MG63 (cell line): ENCODE measurements around the gene PPP1R10. TPM values are rescaled to one million over a fixed set of nuclear protein-coding genes. Genes with fewer than 3 reads are reported as not detected.
"Not testable (repeated sequence)": the region's sequence is repeated elsewhere in the genome, so short reads cannot be mapped to it uniquely, and the experiment has no call there.

Experiments used
- DNase-seq: peaks from one replicate; pipeline ENCODE4 v3.0.0-alpha.2; 2020
- H3K27me3 ChIP-seq: fragments of 250-450 bp; sonication (Bioruptor Pico); 2 replicates; pipeline ENCODE4 v1.5.1; 2020; ENCODE audit warnings: mild to moderate bottlenecking, moderate library complexity
- H3K36me3 ChIP-seq: fragments of 250-450 bp; sonication (Bioruptor Pico); 2 replicates; pipeline ENCODE4 v1.5.1; 2020; ENCODE audit warnings: mild to moderate bottlenecking, moderate library complexity
- H3K4me3 ChIP-seq: fragments of 250-450 bp; sonication (Bioruptor Pico); 2 replicates; pipeline ENCODE4 v1.5.1; 2020; ENCODE audit warnings: mild to moderate bottlenecking, moderate library complexity
- H3K9me3 ChIP-seq: fragments of 250-450 bp; sonication (Bioruptor Pico); 2 replicates; pipeline ENCODE4 v1.5.1; 2020; ENCODE audit warnings: mild to moderate bottlenecking, moderate library complexity
- total RNA-seq: library from RNA; depleted of rRNA; stranded (reverse); fragments of >200 nt; shearing (Covaris generic); gene quantifications from 2 replicates; pipeline ENCODE4 v1.2.3, GENCODE V29; 2014; ENCODE audit warnings: low replicate concordance; rRNA removed

Gene PPP1R10
- 3.9 and 6.7 TPM in 2 replicates for total RNA-seq

DNA sequence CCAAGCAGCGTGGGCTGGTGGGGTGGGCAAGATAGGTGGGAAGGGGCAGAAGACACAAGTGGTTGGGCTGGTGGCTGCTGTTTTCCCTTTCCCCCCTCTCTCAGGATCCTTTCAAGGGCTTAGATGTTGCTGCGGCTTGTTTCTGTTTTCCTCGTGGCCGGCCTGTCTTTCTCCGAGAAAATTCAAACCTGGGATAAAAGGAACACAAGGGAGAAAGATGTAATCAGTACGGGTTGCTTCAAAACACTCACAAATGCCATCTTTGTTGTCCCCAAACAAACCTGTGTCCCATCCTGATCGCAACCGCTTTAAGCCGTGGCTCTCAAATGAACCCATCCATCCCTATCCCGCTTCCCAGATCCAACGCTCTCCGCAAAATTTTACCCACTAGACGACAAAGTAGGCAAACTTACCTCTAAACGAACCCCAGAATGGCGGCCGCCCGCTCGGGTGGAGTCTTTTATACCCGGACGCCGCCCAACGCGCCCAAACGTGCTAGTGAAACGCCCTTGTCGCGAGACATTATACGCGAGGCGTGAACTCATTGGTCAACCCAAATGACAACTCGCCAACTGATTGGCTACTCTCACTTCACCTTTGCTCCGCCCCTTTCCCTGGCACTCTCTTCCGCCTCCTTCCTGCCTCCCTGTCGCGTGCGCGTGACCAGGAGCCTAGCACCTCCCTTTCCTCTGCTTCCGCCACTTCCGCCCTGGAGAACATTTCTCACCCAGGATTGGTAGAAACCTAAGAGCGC, at the start of gene PPP1R10:
TSS of gene PPP1R10 (minus strand) at position 433 of the 754 bp plus-strand sequence. CDS start 7,299 bp downstream, outside the sequence.
- Histone ChIP-seq H3K36me3 (peaks cover 54% of the 10 kb centered on the region), H3K9me3 (no peaks in the 10 kb centered on the region), H3K4me3 (peak within 1 kb of the TSS; percentile 88), H3K27me3 (no peaks in the 10 kb centered on the region)
- peak; percentile 97 for DNase-seq

DNA sequence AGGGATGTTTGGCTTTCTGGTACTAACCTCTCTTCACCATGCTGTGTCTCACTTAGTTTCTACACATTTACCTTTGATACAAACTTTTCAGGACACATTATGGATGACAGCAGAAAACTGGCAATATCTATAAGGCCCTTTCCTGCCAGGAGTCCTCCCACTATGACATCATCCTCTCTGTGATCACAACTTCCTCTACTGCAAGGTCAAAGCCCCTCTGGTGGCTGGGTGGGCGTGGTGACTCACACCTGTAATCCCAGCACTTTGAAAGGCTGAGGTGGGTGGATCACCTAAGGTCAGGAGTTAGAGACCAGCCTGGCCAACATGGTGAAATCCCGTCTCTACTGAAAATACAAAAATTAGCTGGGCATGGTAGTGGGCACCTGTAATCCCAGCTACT, 49.3 kb upstream of the PPP1R10 start:
- H3K4me3 ChIP-seq, result not testable (repeated sequence)

DNA sequence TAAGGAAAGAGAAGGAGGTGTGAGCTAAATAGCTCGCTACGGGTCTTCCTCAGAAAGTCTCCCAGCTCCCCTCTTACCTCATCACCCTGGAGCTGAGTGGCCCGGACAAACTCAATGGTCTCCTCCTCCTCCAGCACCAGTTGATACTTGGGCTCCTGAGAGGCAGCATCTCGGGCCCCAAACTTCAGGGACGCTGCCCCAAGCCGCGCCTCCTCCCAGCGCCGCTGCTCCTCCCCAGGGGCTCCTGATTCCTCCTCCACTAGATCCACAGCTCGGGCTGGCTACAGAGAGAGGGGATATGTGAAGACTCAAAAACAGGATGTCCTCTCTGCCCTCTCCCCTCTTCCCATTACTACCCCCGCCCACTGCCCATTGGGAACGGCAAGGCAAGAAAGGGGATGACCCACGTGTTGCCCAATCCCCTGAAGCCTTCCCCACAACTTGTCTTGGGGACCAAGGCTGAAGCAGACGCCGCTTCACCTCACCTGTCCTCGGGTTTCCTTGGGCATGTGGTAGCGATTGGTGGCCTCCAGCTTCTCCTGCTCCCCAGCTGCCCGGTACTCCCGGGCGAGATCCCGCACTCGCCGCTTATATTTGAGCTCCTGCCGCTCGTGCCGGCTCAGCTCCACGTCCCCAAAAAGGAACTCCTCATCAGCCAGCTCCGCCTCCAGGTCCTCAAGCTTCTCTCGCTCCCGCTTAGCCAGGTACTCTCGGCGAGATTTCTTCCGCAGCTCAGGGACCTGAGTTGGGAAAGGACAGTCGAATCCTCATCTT, 48.1 kb upstream of the PPP1R10 start:
- DNase-seq, result no peak
- Histone ChIP-seq H3K9me3 (no peaks in the 10 kb centered on the region), H3K4me3 (no peak overlapping the region), H3K36me3 (peaks cover 10% of the 10 kb centered on the region), H3K27me3 (no peaks in the 10 kb centered on the region)

More for the DNA sequence above, 49.3 kb upstream of the PPP1R10 start:
- peak; percentile 38 for DNase-seq
- H3K27me3 ChIP-seq, H3K9me3 ChIP-seq: not testable (repeated sequence)
- peaks cover 13% of the 10 kb centered on the region for H3K36me3 ChIP-seq

DNA sequence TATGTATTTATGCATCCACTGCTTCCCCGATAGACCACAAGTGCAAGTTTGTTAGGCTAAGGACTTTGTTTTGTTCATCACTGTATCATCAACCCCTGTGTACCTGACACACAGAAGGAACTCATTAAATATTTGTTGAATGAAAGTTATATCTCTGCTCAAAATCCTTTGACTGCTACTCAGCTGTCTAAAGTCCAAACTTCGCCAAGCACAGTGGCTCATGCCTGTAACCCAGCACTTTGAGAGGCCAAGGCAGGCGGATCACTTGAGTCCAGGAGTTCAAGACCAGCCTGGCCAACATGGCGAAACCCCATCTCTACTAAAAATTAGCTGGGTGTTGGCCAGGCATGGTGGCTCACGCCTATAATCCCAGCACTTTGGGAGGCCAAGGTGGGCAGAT, 40.9 kb upstream of the PPP1R10 start:
- not testable (repeated sequence) for H3K9me3 ChIP-seq, H3K27me3 ChIP-seq, DNase-seq, H3K36me3 ChIP-seq, H3K4me3 ChIP-seq

DNA sequence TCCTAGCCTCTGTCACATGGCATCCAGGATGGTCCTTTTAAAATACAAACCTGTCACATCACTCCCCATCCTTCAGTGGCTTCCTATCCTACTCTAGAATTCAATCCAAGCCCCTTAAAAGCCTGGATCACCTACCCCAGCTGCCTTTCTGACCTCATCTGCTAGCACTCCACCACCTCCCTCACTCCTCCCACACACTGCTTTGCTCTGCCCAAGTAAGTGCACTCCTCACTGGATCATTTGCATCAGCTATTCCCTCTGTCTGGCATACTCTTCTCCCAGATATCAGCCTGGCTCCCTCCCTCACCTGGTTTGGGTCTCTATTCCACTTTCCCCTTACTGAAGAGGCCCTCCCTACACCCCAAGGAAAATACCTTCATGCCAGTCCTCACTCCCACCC, 40.4 kb upstream of the PPP1R10 start:
- DNase-seq, result no peak
- Histone ChIP-seq H3K27me3 (no peaks in the 10 kb centered on the region), H3K4me3 (no peak overlapping the region), H3K9me3 (no peaks in the 10 kb centered on the region), H3K36me3 (peaks cover 6% of the 10 kb centered on the region; the same call in 1 of the 2 replicates)

DNA sequence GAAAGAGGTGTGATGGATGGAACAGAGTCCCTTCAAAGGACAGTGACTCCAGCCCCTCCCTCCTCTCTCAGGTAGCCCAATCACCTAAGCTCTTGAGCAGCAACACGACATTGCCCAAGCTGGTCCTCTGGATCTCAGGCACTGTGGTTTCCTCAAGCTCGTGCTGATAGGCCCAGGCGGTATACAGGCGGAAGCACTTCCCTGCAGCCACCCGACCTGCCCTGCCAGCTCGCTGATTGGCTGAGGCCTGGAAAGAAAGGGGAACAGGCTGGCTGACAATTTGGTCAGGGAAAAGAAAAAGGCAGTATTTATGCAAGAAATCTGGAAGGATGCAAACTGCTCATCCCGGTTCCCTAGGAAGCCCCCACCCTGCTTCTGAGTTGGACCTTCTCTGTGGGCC, 39.5 kb upstream of the PPP1R10 start:
- no peak for DNase-seq
- Histone ChIP-seq H3K27me3 (no peaks in the 10 kb centered on the region), H3K9me3 (no peaks in the 10 kb centered on the region), H3K36me3 (peaks cover 8% of the 10 kb centered on the region; the same call in 1 of the 2 replicates), H3K4me3 (no peak overlapping the region)

DNA sequence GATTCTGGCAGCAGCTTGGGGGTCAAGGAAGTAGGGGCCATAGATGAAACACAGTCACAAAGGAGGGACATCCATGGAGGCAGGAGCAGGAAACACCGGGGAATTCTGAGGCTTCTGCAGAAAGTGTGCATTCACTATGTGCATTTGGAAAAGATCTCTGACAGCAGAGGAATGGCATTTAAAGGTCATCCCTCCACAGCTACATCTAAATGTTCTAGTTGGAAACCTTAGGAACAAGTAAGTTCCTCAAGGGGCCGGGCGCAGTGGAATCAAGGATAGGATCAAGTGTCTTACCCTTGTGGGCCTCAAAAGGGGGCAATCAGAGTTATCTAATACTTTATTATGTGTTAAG, 38.7 kb upstream of the PPP1R10 start:
- no peaks in the 10 kb centered on the region for H3K27me3 ChIP-seq
- H3K9me3 ChIP-seq, result no peaks in the 10 kb centered on the region
- no peak for DNase-seq
- H3K4me3 ChIP-seq, result no peak overlapping the region
- peaks cover 12% of the 10 kb centered on the region; the same call in 1 of the 2 replicates for H3K36me3 ChIP-seq

DNA sequence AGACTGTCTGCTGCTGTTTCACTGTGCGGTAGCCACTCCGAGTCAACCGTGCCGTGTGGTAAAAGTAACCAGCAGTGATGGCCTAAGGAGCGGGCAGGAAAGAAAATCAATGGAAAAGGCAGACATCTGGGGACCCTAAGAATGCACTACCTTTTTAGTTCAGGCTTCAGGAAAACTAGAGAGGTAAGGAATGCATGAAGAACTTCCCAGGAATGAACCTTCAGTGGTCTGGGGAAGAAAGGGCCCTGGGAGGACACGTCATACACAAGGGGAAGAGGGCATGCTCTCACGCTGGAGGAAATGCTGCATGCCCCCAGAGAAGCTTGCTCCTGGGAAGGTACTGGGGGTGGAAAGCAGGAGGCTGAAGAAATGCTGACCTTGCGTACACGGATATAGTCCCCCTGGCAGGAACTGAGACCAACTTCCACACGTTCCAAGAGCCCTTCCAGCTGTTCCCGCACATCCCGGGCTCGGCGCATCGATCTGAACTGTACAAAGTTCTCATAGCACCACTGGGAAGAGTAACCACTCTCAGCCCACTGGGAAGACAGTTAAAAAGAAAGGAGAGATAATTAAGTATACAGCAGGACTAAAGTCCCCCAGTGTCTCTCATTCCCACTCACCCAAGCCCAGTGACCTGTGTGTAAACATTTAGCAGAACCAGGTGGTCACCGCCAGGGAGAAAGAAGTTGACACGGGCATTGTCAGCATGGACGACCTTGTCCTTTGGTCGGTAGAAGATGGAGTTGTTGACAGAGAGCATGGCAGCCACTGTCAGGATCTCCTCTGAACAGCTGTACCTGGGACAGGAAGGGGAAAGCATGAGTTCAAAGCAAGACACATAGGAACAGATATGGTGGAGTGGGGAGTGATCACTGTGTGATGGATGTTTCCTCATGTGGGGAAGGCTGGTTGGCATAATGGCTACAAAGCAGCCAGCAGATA, 38.0 kb upstream of the PPP1R10 start:
- Histone ChIP-seq H3K4me3 (no peak overlapping the region), H3K27me3 (no peaks in the 10 kb centered on the region), H3K36me3 (peaks cover 12% of the 10 kb centered on the region), H3K9me3 (no peaks in the 10 kb centered on the region)
- DNase-seq, result no peak

DNA sequence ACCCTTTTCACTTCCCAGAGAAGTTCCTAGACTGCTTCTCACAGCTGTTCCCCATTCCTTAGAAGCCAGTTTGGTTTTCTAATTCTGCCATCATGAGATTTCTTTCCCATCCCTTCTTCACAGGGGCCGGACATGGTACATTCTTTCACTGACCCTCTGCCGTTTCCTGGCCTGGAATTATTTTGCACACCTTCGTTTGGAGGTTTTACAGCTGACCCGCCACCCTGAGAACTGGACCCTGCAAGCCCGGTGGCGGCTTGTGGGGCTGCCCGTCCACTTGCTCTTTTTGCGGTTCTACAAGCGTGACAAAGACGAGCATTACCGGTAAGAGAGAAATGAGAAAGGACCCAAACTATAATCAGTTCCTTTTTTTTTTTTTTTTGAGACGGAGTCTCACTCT, 34.1 kb upstream of the PPP1R10 start:
- Histone ChIP-seq H3K36me3 (peaks cover 15% of the 10 kb centered on the region), H3K4me3 (no peak overlapping the region), H3K9me3 (no peaks in the 10 kb centered on the region), H3K27me3 (no peaks in the 10 kb centered on the region)
- no peak for DNase-seq

DNA sequence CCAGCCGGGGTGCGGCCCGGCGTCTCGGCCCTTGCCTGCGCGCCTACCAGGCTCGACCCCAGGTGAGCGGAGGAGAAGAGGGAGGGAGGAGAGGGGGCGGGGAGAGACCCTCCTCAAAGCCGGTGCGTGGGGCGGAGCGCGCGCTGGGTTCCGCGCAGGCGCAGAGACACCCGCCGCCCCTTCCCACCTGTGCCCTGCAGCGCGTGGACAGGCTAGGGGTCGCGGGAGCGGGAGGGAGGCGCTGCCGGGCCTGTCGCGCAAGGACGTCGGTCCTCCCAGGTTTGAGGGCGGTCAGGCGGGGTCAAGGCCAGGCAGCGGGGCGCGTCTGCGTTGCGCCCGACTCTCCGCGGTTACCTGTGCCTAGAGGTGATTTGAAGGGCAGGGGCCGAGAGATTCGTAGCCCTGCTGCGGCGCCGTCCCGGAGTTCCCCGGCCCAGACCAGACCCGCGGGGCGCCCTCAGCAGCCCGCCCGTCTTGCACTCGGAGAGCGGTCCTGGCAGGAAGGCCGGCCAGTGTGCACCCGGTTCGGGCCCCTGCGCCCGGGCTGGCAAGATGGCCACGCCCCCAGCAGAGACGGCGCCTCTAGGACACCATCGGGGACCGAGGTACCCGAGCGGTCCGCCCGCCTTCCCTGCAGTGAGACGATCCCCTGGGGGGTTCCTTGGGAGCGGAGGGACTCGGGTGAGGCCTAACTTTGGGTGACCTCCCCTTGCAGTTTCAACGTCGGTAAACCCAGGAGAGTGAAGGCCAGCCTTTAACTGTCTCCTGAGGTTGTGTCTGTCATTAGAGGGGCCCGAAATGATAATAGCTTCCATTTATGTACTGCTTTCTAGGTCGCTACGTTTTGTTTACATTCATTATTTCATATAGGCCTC, 30.4 kb upstream of the PPP1R10 start:
- Histone ChIP-seq H3K36me3 (peaks cover 11% of the 10 kb centered on the region), H3K4me3 (peak overlapping the region; percentile 82), H3K27me3 (no peaks in the 10 kb centered on the region), H3K9me3 (no peaks in the 10 kb centered on the region)
- peak; percentile 63 for DNase-seq

DNA sequence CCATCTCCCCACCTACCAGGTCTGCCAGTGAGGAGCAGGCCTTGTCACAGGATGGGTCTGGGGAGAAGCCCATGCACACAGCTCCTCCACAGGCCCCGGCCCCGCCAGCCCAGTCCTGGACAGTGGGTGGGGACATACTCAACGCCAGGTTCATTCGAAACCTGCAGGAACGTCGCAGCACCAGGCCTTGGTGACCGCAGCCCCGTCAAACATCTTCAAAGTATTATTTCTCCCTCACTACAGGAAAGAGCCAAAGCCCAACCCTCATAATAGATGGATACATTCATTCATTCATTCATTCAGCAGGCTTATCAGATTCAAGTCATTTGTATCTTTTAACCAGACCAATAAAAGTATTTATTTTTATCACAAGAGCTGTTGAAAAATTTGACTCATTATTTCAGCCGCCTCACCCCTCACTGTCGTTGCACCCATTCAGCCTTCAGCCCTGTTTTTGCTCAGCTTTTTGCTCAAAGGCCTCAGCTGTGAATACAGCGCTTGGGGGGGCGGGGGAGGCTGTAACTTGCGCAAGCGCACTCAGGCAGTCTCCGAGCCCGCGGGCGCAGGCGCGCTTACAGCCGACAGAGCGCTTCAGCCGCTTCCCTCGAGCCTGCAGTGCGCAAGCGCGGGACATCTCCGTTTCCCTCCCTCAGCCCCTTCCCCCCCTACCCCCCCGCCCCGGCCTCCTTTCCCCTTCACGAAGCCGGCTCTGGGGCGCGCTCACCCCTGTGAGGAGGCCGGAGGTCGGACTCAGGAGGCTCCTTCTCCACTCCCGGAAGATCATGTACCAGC, 29.6 kb upstream of the PPP1R10 start, which contains the start of gene C6orf136:
TSS of gene C6orf136 (plus strand) at position 684 of the 792 bp plus-strand sequence. CDS start at position 783, 99 bp downstream.
- Histone ChIP-seq H3K9me3 (no peaks in the 10 kb centered on the region), H3K27me3 (no peaks in the 10 kb centered on the region), H3K36me3 (peaks cover 7% of the 10 kb centered on the region), H3K4me3 (peak within 1 kb of the TSS; percentile 82)
- peak; percentile 84 for DNase-seq

DNA sequence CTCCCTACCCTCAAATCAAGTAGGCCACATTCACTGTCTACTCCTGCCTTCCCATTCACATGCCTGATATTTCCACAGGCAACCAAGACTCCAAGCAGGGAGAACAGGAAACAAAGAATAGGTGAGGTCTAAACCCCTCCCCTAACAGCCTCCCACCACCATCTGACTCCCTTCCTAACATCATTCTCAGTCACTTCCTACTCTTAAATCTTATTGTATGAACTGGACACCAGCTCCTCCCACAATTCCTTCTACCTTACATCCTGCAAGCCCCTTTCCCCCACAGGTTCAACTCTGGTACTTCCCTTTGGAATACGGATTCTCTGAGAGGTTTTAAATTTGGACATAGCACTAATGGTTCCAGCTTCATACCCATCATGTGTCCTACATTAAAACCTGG, 28.9 kb upstream of the PPP1R10 start:
- DNase-seq, result no peak

DNA sequence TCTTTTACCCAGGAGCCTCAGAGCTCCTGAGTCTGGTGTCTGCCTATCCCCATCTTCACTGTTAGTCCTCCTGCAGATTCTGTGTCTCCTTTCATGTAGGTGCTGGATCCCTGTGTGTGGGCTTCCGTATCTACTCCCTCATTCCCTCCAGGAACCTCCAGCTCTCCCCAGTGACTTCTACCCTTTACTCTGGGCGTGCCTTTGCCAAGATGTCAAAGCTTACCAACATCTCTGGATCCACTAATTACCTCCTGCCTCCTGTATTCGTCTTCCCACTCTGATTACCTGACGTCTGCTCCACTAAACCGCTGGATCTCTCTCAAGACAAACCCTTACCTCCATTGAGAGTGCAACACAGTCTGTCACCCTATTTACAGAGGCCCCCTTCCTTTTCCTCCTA, 27.7 kb upstream of the PPP1R10 start:
- Histone ChIP-seq H3K9me3 (no peaks in the 10 kb centered on the region), H3K4me3 (no peak overlapping the region), H3K27me3 (no peaks in the 10 kb centered on the region), H3K36me3 (peaks cover under 1% of the 10 kb centered on the region; the same call in 1 of the 2 replicates)
- DNase-seq, result no peak

More for the DNA sequence above, 28.9 kb upstream of the PPP1R10 start:
- Histone ChIP-seq H3K9me3 (no peaks in the 10 kb centered on the region), H3K36me3 (peaks cover 5% of the 10 kb centered on the region), H3K27me3 (no peaks in the 10 kb centered on the region), H3K4me3 (no peak overlapping the region)

DNA sequence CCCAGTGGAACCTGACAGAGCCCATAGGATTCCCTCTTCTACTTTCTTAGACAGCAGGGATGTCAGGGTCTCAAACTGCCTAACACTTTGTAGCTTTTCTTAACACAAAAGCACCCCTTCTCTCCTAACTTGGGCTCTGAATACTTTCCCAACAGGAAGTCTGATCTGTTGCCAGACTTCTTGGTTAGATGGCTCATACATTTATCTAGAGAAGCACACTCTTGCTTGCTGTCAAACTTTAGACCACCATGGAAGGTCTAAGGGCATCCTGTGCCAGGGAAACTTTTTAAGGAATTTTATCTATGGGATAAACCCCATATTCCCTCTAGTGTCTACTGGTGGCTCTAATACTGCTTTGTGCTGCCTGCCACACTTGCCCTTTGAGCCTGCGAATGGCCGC, 26.6 kb upstream of the PPP1R10 start:
- Histone ChIP-seq H3K36me3 (no peaks in the 10 kb centered on the region; the same call in 1 of the 2 replicates), H3K27me3 (no peaks in the 10 kb centered on the region), H3K4me3 (no peak overlapping the region), H3K9me3 (no peaks in the 10 kb centered on the region)
- DNase-seq, result no peak

DNA sequence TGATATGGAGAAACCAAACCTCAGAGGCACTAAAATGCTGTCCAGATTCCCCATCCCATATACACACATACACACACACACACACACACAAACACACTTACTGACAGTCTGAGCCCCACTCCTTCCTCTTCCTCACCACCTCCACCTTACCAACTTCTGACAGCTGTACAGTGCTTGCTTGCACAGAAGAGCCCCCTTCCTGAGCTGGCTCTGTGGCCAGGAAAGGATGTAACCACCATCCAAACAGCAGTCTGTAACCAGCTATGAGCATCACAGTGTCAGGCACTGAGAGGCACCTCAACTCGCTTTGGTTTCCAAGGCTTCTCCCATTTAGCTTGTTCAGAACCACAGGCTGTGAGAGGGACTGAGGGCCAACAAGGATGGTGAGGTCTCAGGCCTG, 24.0 kb upstream of the PPP1R10 start:
- no peak for DNase-seq
- H3K9me3 ChIP-seq, result no peaks in the 10 kb centered on the region
- H3K4me3 ChIP-seq, result no peak overlapping the region
- H3K27me3 ChIP-seq, result no peaks in the 10 kb centered on the region
- H3K36me3 ChIP-seq, result no peaks in the 10 kb centered on the region; the same call in 1 of the 2 replicates
